Thyroid gland (tissue), 4 donors: ENCODE measurements around the gene ADAMTS1. TPM values are rescaled to one million over a fixed set of nuclear protein-coding genes. Genes with fewer than 3 reads are reported as not detected.

Experiments used
- DNase-seq, 2 donors: peaks; one replicate each; pipeline ENCODE4 v3.0.0-alpha.2; 2019
- H3K27ac ChIP-seq, 3 donors: fragments of 200-600 bp; sonication (generic); 1 replicate in 2 of 3; 2 replicates in 1 of 3; pipeline ENCODE4 v1.5.1; 2016 to 2019; ENCODE audit warnings: mild to moderate bottlenecking in 1 of 3, moderate library complexity in 1 of 3
- H3K27me3 ChIP-seq: fragments of 200-600 bp; sonication (generic); one replicate; pipeline ENCODE4 v1.5.1; 2019
- H3K36me3 ChIP-seq, 2 donors: fragments of 200-600 bp; sonication (generic); one replicate each; pipeline ENCODE4 v1.5.1; 2016 to 2019
- H3K4me1 ChIP-seq, 2 donors: fragments of 200-600 bp; sonication (generic); one replicate each; pipeline ENCODE4 v1.5.1; 2017 to 2019
- H3K4me3 ChIP-seq, 3 donors: fragments of 200-600 bp; sonication (generic); replicated peaks in 1 of 3; 1 replicate in 2 of 3; 2 replicates in 1 of 3; pipeline ENCODE4 v1.5.1; 2016; ENCODE audit warnings: mild to moderate bottlenecking in 1 of 3
- H3K9me3 ChIP-seq: fragments of 200-600 bp; sonication (generic); one replicate; pipeline ENCODE4 v1.5.1; 2017
- POLR2A ChIP-seq, 2 donors: fragments of 450-650 bp; IDR thresholded peaks; one replicate each; pipeline ENCODE4 v1.6.1; 2017; ENCODE audit warnings: antibody characterized with exemption in 2 of 2, mild to moderate bottlenecking in 2 of 2, moderate library complexity in 1 of 2
- WGBS, 2 donors: methylation state at CpG; one replicate each; pipeline ENCODE4 v1.1.5; 2017; 5-methylcytosine and 5-hydroxymethylcytosine counted together
- intact Hi-C: fragments of 100-400 bp; cut with DNase I; formaldehyde crosslinking; loops from one replicate; pipeline ENCODE4 v1.15.1; 2023
- total RNA-seq, 4 donors: library from RNA; depleted of rRNA; stranded (reverse); fragments of >200 nt; gene quantifications; one replicate each; pipeline ENCODE4 v1.2.3, GENCODE V29; 2016
- TF ChIP-seq, protein P1 (sequence below), 6 experiments: fragments of 200-600 bp in 3 of 6; fragments of 450-650 bp in 3 of 6; sonication (generic) in 3 of 6; IDR thresholded peaks; one replicate each; pipeline ENCODE4 v1.5.1; 2016 to 2019; ENCODE audit warnings: antibody characterized with exemption in 6 of 6, mild to moderate bottlenecking in 2 of 6, inconsistent platforms in 1 of 6, moderate library complexity in 1 of 6

ADAMTS1 gene
- total RNA-seq, 4 donors from 2014 or later, result 43.4 to 86.5 (median 56.3) TPM

DNA sequence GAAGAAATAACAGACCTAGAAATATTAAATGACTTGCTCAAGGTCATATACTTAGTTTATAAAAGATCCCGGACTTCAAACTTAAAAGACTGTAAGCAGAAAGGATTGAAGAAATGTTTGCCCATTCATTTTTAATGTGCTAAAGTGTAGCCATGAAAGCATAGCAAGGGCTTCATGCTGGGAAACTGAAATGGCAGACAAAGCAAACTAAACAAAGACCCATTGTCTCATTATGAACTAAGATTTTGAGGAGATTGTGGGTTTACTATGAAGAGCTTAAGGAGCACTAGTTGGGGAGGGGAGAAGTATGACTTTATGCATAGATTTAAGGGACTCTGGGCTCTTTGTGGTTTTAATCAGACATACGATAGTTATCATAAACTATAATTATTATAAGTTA is 26.3 kb downstream of the ADAMTS1 start:
- H3K27me3 ChIP-seq, result no peaks in the 10 kb centered on the region
- no peaks in the 10 kb centered on the region for H3K4me1 ChIP-seq
- intact Hi-C loops, result no loop called here
- H3K4me3 ChIP-seq, result no peak overlapping the region
- no peak for TF ChIP-seq POLR2A (IDR thresholded peaks at IDR 0.05)
- TF ChIP-seq, protein P1, sequence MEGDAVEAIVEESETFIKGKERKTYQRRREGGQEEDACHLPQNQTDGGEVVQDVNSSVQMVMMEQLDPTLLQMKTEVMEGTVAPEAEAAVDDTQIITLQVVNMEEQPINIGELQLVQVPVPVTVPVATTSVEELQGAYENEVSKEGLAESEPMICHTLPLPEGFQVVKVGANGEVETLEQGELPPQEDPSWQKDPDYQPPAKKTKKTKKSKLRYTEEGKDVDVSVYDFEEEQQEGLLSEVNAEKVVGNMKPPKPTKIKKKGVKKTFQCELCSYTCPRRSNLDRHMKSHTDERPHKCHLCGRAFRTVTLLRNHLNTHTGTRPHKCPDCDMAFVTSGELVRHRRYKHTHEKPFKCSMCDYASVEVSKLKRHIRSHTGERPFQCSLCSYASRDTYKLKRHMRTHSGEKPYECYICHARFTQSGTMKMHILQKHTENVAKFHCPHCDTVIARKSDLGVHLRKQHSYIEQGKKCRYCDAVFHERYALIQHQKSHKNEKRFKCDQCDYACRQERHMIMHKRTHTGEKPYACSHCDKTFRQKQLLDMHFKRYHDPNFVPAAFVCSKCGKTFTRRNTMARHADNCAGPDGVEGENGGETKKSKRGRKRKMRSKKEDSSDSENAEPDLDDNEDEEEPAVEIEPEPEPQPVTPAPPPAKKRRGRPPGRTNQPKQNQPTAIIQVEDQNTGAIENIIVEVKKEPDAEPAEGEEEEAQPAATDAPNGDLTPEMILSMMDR (IDR thresholded peaks at IDR 0.05), result no peak
- no peaks in the 10 kb centered on the region for H3K36me3 ChIP-seq
- no peak for DNase-seq
- H3K9me3 ChIP-seq, result no peaks in the 10 kb centered on the region
- H3K27ac ChIP-seq, result no peak overlapping the region
- 95 to 98% methylated on average over 2 of the region's 2 CpGs for WGBS, 2 donors

- Histone ChIP-seq H3K4me3 (no peak overlapping the region), H3K36me3 (no peaks in the 10 kb centered on the region), H3K9me3 (no peaks in the 10 kb centered on the region), H3K27ac (peak overlapping the region in 1 of 3 donors; percentile 13), H3K27me3 (no peaks in the 10 kb centered on the region), H3K4me1 (no peaks in the 10 kb centered on the region)
- DNase-seq, result no peak
- no peak for TF ChIP-seq POLR2A (IDR thresholded peaks at IDR 0.05)
- TF ChIP-seq, protein P1 (IDR thresholded peaks at IDR 0.05), result no peak
- intact Hi-C loops, result no loop called here
Measured at GRCh38 chr21:26815197-26815596, 30.0 kb downstream of the ADAMTS1 start.

DNA sequence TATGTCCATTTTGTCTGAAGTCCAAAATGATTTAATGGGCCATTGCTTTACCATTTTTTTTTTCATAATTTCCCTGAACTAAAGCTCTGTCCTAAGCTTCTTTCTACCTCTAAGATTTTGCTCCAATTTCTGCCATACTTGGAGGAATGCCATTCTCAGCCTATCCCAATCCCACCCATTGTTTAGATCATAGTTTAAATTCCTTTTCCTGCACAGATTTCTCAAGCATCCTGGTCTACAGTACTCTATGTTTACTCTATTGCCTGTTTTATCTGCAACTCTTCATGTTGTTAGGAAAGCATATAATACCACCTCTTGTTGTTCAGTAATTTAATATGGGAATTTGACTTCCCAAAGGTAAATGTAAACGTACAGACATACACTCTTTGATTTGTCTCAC is 30.8 kb downstream of the ADAMTS1 start:
- H3K27me3 ChIP-seq, result no peaks in the 10 kb centered on the region
- peak overlapping the region in 1 of 3 donors; percentile 13 for H3K27ac ChIP-seq
- H3K4me3 ChIP-seq, result no peak overlapping the region
- H3K36me3 ChIP-seq, result no peaks in the 10 kb centered on the region
- TF ChIP-seq, protein P1 (IDR thresholded peaks at IDR 0.05), result no peak
- TF ChIP-seq POLR2A (IDR thresholded peaks at IDR 0.05), result no peak
- intact Hi-C loops, result no loop called here
- H3K4me1 ChIP-seq, result no peaks in the 10 kb centered on the region
- WGBS, 2 donors, result 0 to 84% methylated on average over 1 of the region's 1 CpG
- no peak for DNase-seq
- no peaks in the 10 kb centered on the region for H3K9me3 ChIP-seq

DNA sequence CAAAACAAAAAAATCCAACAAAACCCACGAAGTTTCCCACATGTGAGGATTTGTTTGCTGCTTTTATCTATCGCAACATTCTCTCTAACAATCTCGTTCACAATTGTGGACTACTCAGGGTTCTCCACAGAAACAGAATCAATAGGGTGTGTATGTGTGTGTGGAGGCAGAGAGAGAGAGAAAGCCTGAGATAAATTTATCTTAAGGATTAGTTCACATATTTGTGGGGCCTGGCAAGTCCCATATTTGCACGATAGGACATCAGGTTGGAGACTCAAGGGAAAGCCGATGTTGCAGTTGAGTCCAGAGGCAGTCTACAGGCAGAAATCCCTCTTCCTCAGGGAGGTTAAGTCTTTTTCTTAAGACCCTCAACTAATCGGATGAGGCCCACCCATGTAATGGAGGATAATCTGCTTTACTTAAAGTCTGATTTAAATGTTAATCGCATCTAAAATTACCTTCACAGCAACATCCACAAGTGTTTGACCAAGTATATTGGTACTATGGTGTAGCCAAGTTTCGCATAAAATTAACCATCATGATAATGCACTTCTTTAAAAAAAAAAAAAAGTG is 31.7 kb downstream of the ADAMTS1 start:
- Histone ChIP-seq H3K4me1 (no peaks in the 10 kb centered on the region), H3K27ac (no peak overlapping the region), H3K9me3 (no peaks in the 10 kb centered on the region), H3K4me3 (no peak overlapping the region), H3K27me3 (no peaks in the 10 kb centered on the region), H3K36me3 (no peaks in the 10 kb centered on the region)
- intact Hi-C loops, result no loop called here
- 70 to 85% methylated on average over 8 of the region's 8 CpGs for WGBS, 2 donors
- no peak for DNase-seq
- TF ChIP-seq, protein P1 (IDR thresholded peaks at IDR 0.05), result no peak
- TF ChIP-seq POLR2A (IDR thresholded peaks at IDR 0.05), result no peak

DNA sequence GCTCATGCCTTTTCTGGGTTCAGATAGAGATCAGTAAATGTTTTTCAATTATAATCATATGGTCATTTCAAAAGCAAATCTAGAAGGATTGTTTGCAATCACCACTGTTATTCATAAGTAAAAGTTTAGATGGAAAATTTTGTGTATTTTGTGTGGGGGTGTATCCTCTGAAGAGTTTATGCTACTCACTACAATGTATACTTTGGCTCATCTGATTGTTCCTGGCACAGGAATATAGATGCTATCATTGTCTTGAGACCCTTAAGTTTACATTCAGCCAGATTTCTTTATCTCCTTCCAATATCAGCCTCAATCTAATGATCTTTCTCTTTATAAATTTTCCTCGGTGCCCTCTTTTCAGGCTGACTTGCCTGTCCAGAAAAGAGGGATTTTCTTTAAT is 33.0 kb downstream of the ADAMTS1 start:
- intact Hi-C loops, result no loop called here
- WGBS, 2 donors, result 87 to 91% methylated on average over 1 of the region's 1 CpG
- DNase-seq, result no peak
- Histone ChIP-seq H3K9me3 (no peaks in the 10 kb centered on the region), H3K4me1 (no peaks in the 10 kb centered on the region), H3K27me3 (no peaks in the 10 kb centered on the region), H3K36me3 (no peaks in the 10 kb centered on the region), H3K4me3 (no peak overlapping the region), H3K27ac (no peak overlapping the region)
- TF ChIP-seq, protein P1 (IDR thresholded peaks at IDR 0.05), result no peak
- no peak for TF ChIP-seq POLR2A (IDR thresholded peaks at IDR 0.05)
